SH-SY5Y (cell line): Measurements from ENCODE around the gene C20orf144.

Experiments used
- GATA2 ChIP-seq: IDR thresholded peaks from 2 replicates; pipeline ENCODE4 v1.6.1; 2011; ENCODE audit warnings: mild to moderate bottlenecking, low read depth, low read length
- GATA3 ChIP-seq: IDR thresholded peaks from 2 replicates; pipeline ENCODE4 v1.6.1; 2011; ENCODE audit warnings: low read depth, mild to moderate bottlenecking, low read length, moderate library complexity

C20orf144 gene

GRCh38 chr20:33704197-33704924, 42.2 kb downstream of the C20orf144 start:
- TF ChIP-seq GATA2 (no peak), GATA3 (no peak)

DNA sequence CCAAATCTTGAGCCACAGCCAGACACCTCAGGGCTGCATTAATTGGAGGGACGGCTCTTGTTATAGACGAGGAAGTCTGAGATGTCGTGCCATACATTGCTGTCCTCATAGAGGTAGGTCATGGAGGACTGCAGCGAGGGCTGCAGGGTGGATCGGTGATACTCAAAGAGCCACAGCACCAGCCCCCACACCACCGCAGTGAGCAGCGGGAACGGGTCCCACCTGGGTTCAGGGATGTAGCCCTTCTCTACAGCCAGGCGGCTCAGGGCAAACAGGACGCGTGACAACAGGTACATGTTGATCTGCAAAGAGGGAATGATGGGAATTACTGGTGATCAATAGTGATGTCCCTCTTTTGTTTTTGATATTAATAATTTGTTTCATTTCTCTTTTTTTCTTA, 45.5 kb downstream of the C20orf144 start:
- no peak for TF ChIP-seq GATA2
- no peak for TF ChIP-seq GATA3

DNA sequence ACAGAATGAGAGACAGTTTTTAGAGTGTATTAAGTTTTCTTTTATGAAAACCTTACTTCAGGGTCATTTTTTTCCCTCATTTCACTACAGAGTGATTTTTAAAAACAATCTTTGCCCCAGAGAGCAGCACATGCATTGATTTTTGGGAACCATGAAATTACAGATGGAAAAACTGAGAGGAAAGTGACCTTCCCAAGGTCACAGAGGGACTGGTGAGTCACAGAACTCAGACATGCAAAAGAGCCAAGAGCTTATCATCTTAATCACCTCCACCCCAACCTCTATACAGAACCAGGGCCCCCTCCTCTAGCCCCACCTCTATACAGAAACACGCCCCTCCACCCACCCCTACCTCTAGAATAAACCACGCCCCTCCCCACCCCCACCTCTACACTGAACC, 47.3 kb downstream of the C20orf144 start:
- TF ChIP-seq GATA2 (no peak), GATA3 (no peak)

- no peak for TF ChIP-seq GATA2
- TF ChIP-seq GATA3: no peak
Observed at GRCh38 chr20:33709905-33710541, 47.9 kb downstream of the C20orf144 start.

GRCh38 chr20:33710681-33711445, 48.7 kb downstream of the C20orf144 start:
- TF ChIP-seq GATA3: no peak
- TF ChIP-seq GATA2: no peak

DNA sequence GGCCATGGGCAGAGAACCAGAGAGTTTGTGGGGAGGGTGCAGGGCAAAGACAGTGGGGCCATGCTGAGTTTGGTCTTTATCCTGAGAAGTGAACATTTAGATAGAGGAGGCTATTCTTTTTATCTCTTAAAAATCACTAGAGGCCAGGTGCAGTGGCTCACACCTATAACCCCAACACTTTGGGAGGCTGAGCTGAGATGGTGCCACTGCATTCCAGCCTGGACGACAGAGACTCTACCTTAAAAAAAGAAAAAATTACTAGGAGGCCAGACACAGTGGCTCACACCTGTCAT, 49.3 kb downstream of the C20orf144 start:
- TF ChIP-seq GATA2 (no peak), GATA3 (no peak)
